GM23338 (cell line): ENCODE measurements around the gene RASEF. TPM values are rescaled to one million over a fixed set of nuclear protein-coding genes. Genes with fewer than 3 reads are reported as not detected.
"Not testable (repeated sequence)": the region's sequence is repeated elsewhere in the genome, so short reads cannot be mapped to it uniquely, and the experiment has no call there.

Experiments
- ATAC-seq: fragments of 200-7000 bp; cut with Tn5 transposase; 3 replicates; pipeline ENCODE4 v1.9.1; 2020
- DNase-seq: peaks from one replicate; pipeline ENCODE4 v3.0.0-alpha.2; 2015; ENCODE audit warnings: low spot score
- H2AFZ ChIP-seq: fragments of 200-600 bp; sonication (generic); 2 replicates; pipeline ENCODE4 v1.8.0; 2016; ENCODE audit warnings: antibody characterized with exemption, mild to moderate bottlenecking, moderate library complexity
- H3F3A ChIP-seq: fragments of 200-600 bp; sonication (generic); replicated peaks from 2 replicates; pipeline ENCODE4 v1.8.0; 2017; ENCODE audit warnings: antibody characterized with exemption, mixed run types, low read depth
- H3K27ac ChIP-seq: fragments of 200-600 bp; sonication (generic); 2 replicates; pipeline ENCODE4 v1.6.1; 2016; ENCODE audit warnings: low read depth
- H3K27me3 ChIP-seq: fragments of 200-600 bp; sonication (generic); 2 replicates; pipeline ENCODE4 v1.8.0; 2016; ENCODE audit warnings: mild to moderate bottlenecking, mixed run types, moderate library complexity; ENCODE audit not compliant: insufficient read depth
- H3K36me3 ChIP-seq: fragments of 200-600 bp; sonication (generic); 2 replicates; pipeline ENCODE4 v1.8.0; 2016; ENCODE audit warnings: mild to moderate bottlenecking; ENCODE audit not compliant: insufficient read depth
- H3K4me1 ChIP-seq: fragments of 200-600 bp; sonication (generic); 2 replicates; pipeline ENCODE4 v1.8.0; 2016; ENCODE audit warnings: mild to moderate bottlenecking, moderate library complexity; ENCODE audit not compliant: insufficient read depth
- H3K4me2 ChIP-seq: fragments of 200-600 bp; sonication (generic); 2 replicates; pipeline ENCODE4 v1.7.1; 2017; ENCODE audit warnings: mixed run types
- H3K4me3 ChIP-seq: fragments of 200-600 bp; sonication (generic); 2 replicates; pipeline ENCODE4 v1.6.1; 2016; ENCODE audit warnings: mixed run types
- H3K79me2 ChIP-seq: fragments of 200-600 bp; sonication (generic); replicated peaks from 2 replicates; pipeline ENCODE4 v1.8.0; 2017; ENCODE audit warnings: mild to moderate bottlenecking; ENCODE audit not compliant: insufficient read depth
- H3K9me2 ChIP-seq: fragments of 200-600 bp; sonication (generic); 2 replicates; pipeline ENCODE4 v1.8.0; 2017; ENCODE audit not compliant: insufficient read depth
- H4K20me1 ChIP-seq: fragments of 200-600 bp; sonication (generic); replicated peaks from 2 replicates; pipeline ENCODE4 v1.8.0; 2017; ENCODE audit warnings: mild to moderate bottlenecking; ENCODE audit not compliant: insufficient read depth
- H3K27ac Mint-ChIP-seq: 2 replicates; pipeline ENCODE4 v1.8.0; 2020; ENCODE audit warnings: inconsistent platforms, mild to moderate bottlenecking, moderate library complexity, mixed read lengths
- H3K27me3 Mint-ChIP-seq: 3 replicates; pipeline ENCODE4 v1.8.0; 2022; ENCODE audit warnings: low read depth, mild to moderate bottlenecking, moderate library complexity, mixed read lengths, inconsistent platforms; ENCODE audit not compliant: insufficient read depth, poor library complexity
- H3K36me3 Mint-ChIP-seq: 3 replicates; pipeline ENCODE4 v1.8.0; 2021; ENCODE audit warnings: low read depth, mild to moderate bottlenecking, inconsistent platforms, moderate library complexity, mixed read lengths
- H3K4me1 Mint-ChIP-seq: 3 replicates; pipeline ENCODE4 v1.8.0; 2020; ENCODE audit warnings: mild to moderate bottlenecking, inconsistent platforms, mixed read lengths
- H3K4me3 Mint-ChIP-seq: 3 replicates; pipeline ENCODE4 v1.8.0; 2021; ENCODE audit warnings: moderate library complexity, mild to moderate bottlenecking, inconsistent platforms, mixed read lengths
- H3K9me3 Mint-ChIP-seq: 3 replicates; pipeline ENCODE4 v1.8.0; 2020; ENCODE audit warnings: moderate library complexity, mild to moderate bottlenecking, inconsistent platforms, mixed read lengths
- CREB1 ChIP-seq: fragments of 250-450 bp; sonication (Bioruptor Pico); IDR thresholded peaks from 2 replicates; pipeline ENCODE4 v1.5.0; 2020; ENCODE audit warnings: low read depth, mild to moderate bottlenecking, moderate library complexity
- EZH2 ChIP-seq: fragments of 200-600 bp; sonication (generic); IDR thresholded peaks from one replicate; pipeline ENCODE4 v1.8.0; 2017; ENCODE audit warnings: antibody characterized with exemption, mild to moderate bottlenecking, low read depth; ENCODE audit not compliant: unreplicated experiment
- JUNB ChIP-seq: IDR thresholded peaks from one replicate; pipeline ENCODE4 v1.6.1; 2016; ENCODE audit warnings: antibody characterized with exemption; ENCODE audit not compliant: unreplicated experiment
- POLR2AphosphoS5 ChIP-seq: IDR thresholded peaks from 2 replicates; pipeline ENCODE4 v1.6.1; 2016; ENCODE audit warnings: antibody characterized with exemption, low read depth
- REST ChIP-seq: IDR thresholded peaks from one replicate; pipeline ENCODE4 v1.6.1; 2018; ENCODE audit warnings: antibody characterized with exemption; ENCODE audit not compliant: unreplicated experiment
- ZNF114 ChIP-seq: fragments of 250-450 bp; sonication (Bioruptor Pico); IDR thresholded peaks from 2 replicates; pipeline ENCODE4 v1.5.0; 2020; ENCODE audit warnings: mild to moderate bottlenecking, moderate library complexity
- ZNF331 ChIP-seq: fragments of 250-450 bp; sonication (Bioruptor Pico); IDR thresholded peaks from 2 replicates; pipeline ENCODE4 v1.5.0; 2020; ENCODE audit warnings: low read depth, mild to moderate bottlenecking, moderate library complexity
- ZNF462 ChIP-seq: fragments of 250-450 bp; sonication (Bioruptor Pico); IDR thresholded peaks from 2 replicates; pipeline ENCODE4 v1.5.0; 2020; ENCODE audit warnings: mild to moderate bottlenecking, moderate library complexity
- polyA plus RNA-seq: library from polyadenylated mRNA; unstranded; fragments of >200 nt; fragmentation: Nextera tagmentation; extraction: Ambion mirVana; gene quantifications from 2 replicates; pipeline ENCODE4 v1.2.1, GENCODE V29; 2016
- total RNA-seq: library from RNA; depleted of rRNA; stranded (reverse); fragments of >200 nt; shearing (Covaris generic); gene quantifications from 2 replicates; pipeline ENCODE4 v1.2.3, GENCODE V29; 2014

RASEF gene
- total and polyA plus RNA-seq, 2 experiments from 2014 or later: 3.6 to 10.4 TPM

- Mint-ChIP-seq H3K4me1 (no peaks in the 10 kb centered on the region), H3K9me3 (peaks cover 5% of the 10 kb centered on the region; the same call in 1 of the 3 replicates)
- H3K27me3 ChIP-seq: no peaks in the 10 kb centered on the region
These were observed 34.7 kb upstream of the RASEF start for GRCh38 chr9:83097633-83098032.

GRCh38 chr9:83093311-83093710 lies 30.4 kb upstream of the RASEF start:
- H3K79me2 ChIP-seq, DNase-seq, H3K4me3 ChIP-seq, H3K4me1 ChIP-seq, H3K4me3 Mint-ChIP-seq, H3K4me2 ChIP-seq, H3K36me3 Mint-ChIP-seq, H3K27ac Mint-ChIP-seq, H3K9me2 ChIP-seq, H3F3A ChIP-seq, H3K27me3 Mint-ChIP-seq, ATAC-seq, H4K20me1 ChIP-seq, H3K27ac ChIP-seq, H3K4me1 Mint-ChIP-seq, H3K27me3 ChIP-seq, H3K36me3 ChIP-seq, H2AFZ ChIP-seq: not testable (repeated sequence)
- H3K9me3 Mint-ChIP-seq: peaks cover 10% of the 10 kb centered on the region; the same call in 2 of the 3 replicates

More at GRCh38 chr9:83097633-83098032, 34.7 kb upstream of the RASEF start:
- H3K36me3 Mint-ChIP-seq: 0 out of 3 replicates have a peak, but pooled peaks cover 2% of the 10 kb centered on the region
- Histone ChIP-seq H3K4me1 (no peaks in the 10 kb centered on the region), H4K20me1 (no peaks in the 10 kb centered on the region), H3K36me3 (no peaks in the 10 kb centered on the region), H3K9me2 (0 out of 2 replicates have a peak, but pooled peaks cover 7% of the 10 kb centered on the region), H3K79me2 (no peaks in the 10 kb centered on the region), H3F3A (no peaks in the 10 kb centered on the region), H3K4me3 (no peak overlapping the region), H3K4me2 (no peak overlapping the region), H2AFZ (no peak overlapping the region), H3K27ac (no peak overlapping the region)
- H3K4me3 Mint-ChIP-seq: no peak overlapping the region
- DNase-seq: no peak
- no peak for TF ChIP-seq JUNB
- no peak for TF ChIP-seq EZH2
- TF ChIP-seq REST: no peak
- no peaks in the 10 kb centered on the region for H3K27me3 Mint-ChIP-seq
- no peak for ATAC-seq
- H3K27ac Mint-ChIP-seq: no peak overlapping the region

- no peak for DNase-seq
- no peak for TF ChIP-seq ZNF462 (CRISPR knock-in tag)
- no peak for TF ChIP-seq EZH2
- no peak for TF ChIP-seq ZNF114 (CRISPR knock-in tag)
- TF ChIP-seq POLR2AphosphoS5: no peak
- TF ChIP-seq CREB1 (CRISPR knock-in tag): no peak
- TF ChIP-seq ZNF331 (CRISPR knock-in tag): no peak
These were observed 18.9 kb upstream of the RASEF start for GRCh38 chr9:83081846-83082245.

More at GRCh38 chr9:83081846-83082245, 18.9 kb upstream of the RASEF start:
- no peaks in the 10 kb centered on the region for H3K9me2 ChIP-seq
- H3F3A ChIP-seq: no peaks in the 10 kb centered on the region
- H3K79me2 ChIP-seq: no peaks in the 10 kb centered on the region
- no peak overlapping the region for H3K27ac ChIP-seq
- H3K4me3 ChIP-seq: no peak overlapping the region
- H3K27me3 ChIP-seq: no peaks in the 10 kb centered on the region
- Mint-ChIP-seq H3K4me3 (no peak overlapping the region), H3K4me1 (no peaks in the 10 kb centered on the region), H3K27me3 (no peaks in the 10 kb centered on the region), H3K27ac (no peak overlapping the region), H3K9me3 (no peaks in the 10 kb centered on the region; the same call in 2 of the 3 replicates), H3K36me3 (no peaks in the 10 kb centered on the region)
- ATAC-seq: no peak
- no peaks in the 10 kb centered on the region for H3K4me1 ChIP-seq
- H4K20me1 ChIP-seq: no peaks in the 10 kb centered on the region
- no peak overlapping the region for H2AFZ ChIP-seq
- H3K36me3 ChIP-seq: no peaks in the 10 kb centered on the region
- H3K4me2 ChIP-seq: no peak overlapping the region
